Erythroblast (primary cell): ENCODE data around the gene SYT1.

Experiments used
- GATA1 ChIP-seq: IDR thresholded peaks from 2 replicates; pipeline ENCODE4 v1.6.1; 2011; ENCODE audit warnings: low read depth, mild to moderate bottlenecking, control low read depth, low read length, moderate library complexity
- POLR2A ChIP-seq: IDR thresholded peaks from 2 replicates; pipeline ENCODE4 v1.6.1; 2011; ENCODE audit warnings: mild to moderate bottlenecking, low read length

- no peak for TF ChIP-seq POLR2A
- no peak for TF ChIP-seq GATA1
These were observed at the start of gene SYT1 for GRCh38 chr12:78864403-78864869.
